Activated naive CD8-positive, alpha-beta T cell treated with anti-CD3 and anti-CD28 coated beads, Interleukin-2, amount 50 U/mL, for 24 hours (primary cell): ENCODE measurements around the gene PHACTR1.
A peak's percentile ranks its signal among the peaks of the same experiment; 100 is the strongest.

Experiments used
- ATAC-seq: fragments of 150-1000 bp; cut with Tn5 transposase; one replicate; pipeline ENCODE4 v1.10.0; 2021
- DNase-seq: peaks from one replicate; pipeline ENCODE4 v3.0.0; 2021
- H3K27ac Mint-ChIP-seq: one replicate; pipeline ENCODE4 v1.8.0; 2021; ENCODE audit warnings: mild to moderate bottlenecking, mixed read lengths
- H3K27me3 Mint-ChIP-seq: one replicate; pipeline ENCODE4 v1.8.0; 2021; ENCODE audit warnings: mixed read lengths
- H3K36me3 Mint-ChIP-seq: one replicate; pipeline ENCODE4 v1.8.0; 2021; ENCODE audit warnings: low read depth, mixed read lengths
- H3K4me1 Mint-ChIP-seq: one replicate; pipeline ENCODE4 v1.8.0; 2021; ENCODE audit warnings: mixed read lengths
- H3K4me3 Mint-ChIP-seq: one replicate; pipeline ENCODE4 v1.8.0; 2021; ENCODE audit warnings: mild to moderate bottlenecking, moderate library complexity, mixed read lengths
- H3K9me3 Mint-ChIP-seq: one replicate; pipeline ENCODE4 v1.8.0; 2021; ENCODE audit warnings: mixed read lengths

PHACTR1 gene

DNA sequence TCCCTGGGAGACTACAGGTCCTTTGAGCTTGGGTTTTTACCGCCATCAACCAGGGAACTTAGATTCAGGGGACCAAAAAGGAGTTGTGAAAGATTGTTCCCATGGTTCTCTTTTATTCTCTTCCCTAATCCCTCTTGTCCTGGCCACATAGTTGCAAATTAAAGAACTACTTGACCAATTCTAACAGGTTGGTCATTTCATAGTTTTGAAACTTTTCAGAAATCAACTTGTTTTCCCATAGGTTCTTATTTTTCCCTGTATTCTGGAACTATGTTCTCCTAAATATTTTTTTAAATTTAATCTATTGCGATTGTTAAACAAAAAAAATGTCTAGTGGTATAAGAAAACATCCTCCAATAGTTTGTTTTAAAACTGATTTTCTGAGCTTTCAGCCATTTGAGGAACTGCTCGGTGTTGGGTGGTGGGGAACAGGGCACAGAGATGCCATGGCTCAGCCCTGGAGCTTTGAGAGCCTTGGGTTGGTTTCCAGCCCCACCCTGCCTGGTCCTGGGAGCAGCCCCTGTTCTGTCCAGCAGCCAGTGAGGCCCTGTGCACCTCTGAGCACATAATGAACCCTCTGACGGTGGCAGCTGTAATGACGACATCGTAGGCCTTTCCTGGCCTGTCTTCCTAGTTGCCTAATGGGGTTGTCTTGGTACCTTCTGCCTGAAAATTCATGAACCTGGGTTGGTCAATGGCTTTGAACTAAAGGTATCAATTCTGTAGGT lies 558.3 kb downstream of the PHACTR1 start:
- Mint-ChIP-seq H3K36me3 (no peaks in the 10 kb centered on the region), H3K9me3 (no peaks in the 10 kb centered on the region), H3K4me1 (peaks cover 45% of the 10 kb centered on the region), H3K27ac (no peak overlapping the region), H3K4me3 (peak overlapping the region; percentile 68), H3K27me3 (no peaks in the 10 kb centered on the region)
- ATAC-seq, result no peak
- DNase-seq, result no peak

DNA sequence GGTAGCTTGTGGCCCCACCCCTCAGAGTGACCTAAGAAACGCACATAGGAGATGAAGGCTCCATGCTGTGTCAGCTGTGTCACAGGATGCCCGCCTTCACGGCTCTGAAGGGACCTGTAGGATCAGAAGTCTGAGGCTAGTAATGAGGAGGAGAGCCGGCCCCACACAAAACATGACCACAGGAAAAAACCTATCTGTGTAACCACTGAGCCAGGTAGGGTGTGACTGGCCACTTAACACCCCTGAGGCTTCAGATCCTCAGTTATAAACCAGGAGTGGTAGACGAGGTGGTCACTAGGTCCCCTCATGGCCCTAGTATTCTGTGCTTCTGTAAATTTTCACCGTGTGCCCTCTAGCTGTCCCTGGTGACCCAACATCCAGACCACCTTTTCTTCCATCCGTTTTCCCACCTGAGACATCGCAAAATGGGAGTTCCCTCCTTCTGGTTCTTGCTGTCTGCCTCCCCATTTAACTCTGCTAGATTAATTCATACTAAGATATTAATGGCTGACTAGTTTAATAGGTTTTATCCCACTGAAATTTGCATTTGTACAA lies 558.9 kb downstream of the PHACTR1 start:
- Mint-ChIP-seq H3K27ac (no peak overlapping the region), H3K4me1 (peaks cover 48% of the 10 kb centered on the region), H3K36me3 (no peaks in the 10 kb centered on the region), H3K9me3 (no peaks in the 10 kb centered on the region), H3K27me3 (no peaks in the 10 kb centered on the region), H3K4me3 (no peak overlapping the region)
- no peak for DNase-seq
- no peak for ATAC-seq

DNA sequence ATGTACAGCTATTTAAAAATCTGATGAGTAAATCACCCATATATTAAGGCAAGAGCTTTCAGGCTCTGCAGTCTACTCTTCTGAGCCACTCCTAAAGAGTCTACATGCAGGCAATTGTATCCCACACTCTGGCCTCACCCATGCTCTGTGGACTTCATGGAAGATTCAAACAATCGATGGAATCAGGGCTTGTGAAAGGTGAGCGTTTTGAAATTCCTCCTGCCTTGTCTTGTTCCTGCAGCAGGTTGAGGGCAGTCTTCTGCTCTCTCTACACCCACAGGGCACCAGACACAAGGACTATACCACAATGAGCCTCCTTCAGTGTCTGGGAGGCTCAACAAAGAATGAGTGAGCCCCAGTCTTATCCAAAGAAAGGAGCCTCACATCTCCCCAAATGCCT lies 560.7 kb downstream of the PHACTR1 start:
- H3K9me3 Mint-ChIP-seq, result no peaks in the 10 kb centered on the region
- H3K4me3 Mint-ChIP-seq, result no peak overlapping the region
- no peak overlapping the region for H3K27ac Mint-ChIP-seq
- H3K36me3 Mint-ChIP-seq, result no peaks in the 10 kb centered on the region
- ATAC-seq (no peak), DNase-seq (no peak)
- H3K4me1 Mint-ChIP-seq, result peaks cover 43% of the 10 kb centered on the region
- no peaks in the 10 kb centered on the region for H3K27me3 Mint-ChIP-seq

DNA sequence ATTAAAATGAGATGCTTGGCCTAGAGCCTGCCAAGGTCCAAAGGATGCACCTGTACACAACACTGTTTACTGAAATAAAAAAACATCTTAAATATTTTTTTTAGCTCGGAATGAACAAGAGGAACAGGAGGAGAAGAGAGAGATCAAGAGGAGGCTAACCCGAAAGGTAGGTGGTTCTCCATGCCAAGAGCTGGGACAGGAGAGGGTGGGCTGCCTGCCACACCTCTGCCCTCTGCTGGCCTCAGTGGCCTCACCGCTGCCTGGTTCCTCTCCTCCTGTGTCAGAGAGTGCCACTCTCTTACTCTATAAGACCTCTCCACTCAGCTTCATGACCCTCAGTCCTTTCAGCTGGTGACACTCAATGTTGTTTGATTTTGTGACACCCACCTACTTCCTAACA lies 561.6 kb downstream of the PHACTR1 start:
- no peak overlapping the region for H3K4me3 Mint-ChIP-seq
- no peak for ATAC-seq
- DNase-seq, result peak; percentile 27
- no peaks in the 10 kb centered on the region for H3K36me3 Mint-ChIP-seq
- peaks cover 33% of the 10 kb centered on the region for H3K4me1 Mint-ChIP-seq
- H3K27ac Mint-ChIP-seq, result no peak overlapping the region
- H3K27me3 Mint-ChIP-seq, result no peaks in the 10 kb centered on the region
- H3K9me3 Mint-ChIP-seq, result no peaks in the 10 kb centered on the region

DNA sequence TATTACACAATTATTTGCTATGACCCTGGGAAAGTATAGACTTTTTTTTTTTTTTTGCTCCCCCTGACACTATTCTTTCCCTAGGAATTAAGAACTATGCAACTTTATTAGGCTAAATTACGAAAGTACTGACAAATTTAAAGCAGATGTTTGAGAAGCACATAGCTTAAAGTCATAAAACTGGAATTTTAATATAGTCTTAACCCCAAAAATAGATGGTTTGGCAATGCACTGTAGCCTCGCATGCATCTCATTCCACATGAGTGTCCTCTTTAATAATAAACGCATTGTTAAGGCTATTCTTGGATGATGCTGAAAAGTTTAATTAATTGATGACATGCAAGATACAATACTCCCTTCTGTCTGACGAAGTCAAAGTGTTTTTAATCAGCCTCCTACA lies 562.4 kb downstream of the PHACTR1 start:
- Mint-ChIP-seq H3K9me3 (no peaks in the 10 kb centered on the region), H3K36me3 (no peaks in the 10 kb centered on the region), H3K27me3 (no peaks in the 10 kb centered on the region), H3K27ac (no peak overlapping the region), H3K4me1 (peaks cover 25% of the 10 kb centered on the region), H3K4me3 (no peak overlapping the region)
- DNase-seq, result no peak
- ATAC-seq, result no peak

DNA sequence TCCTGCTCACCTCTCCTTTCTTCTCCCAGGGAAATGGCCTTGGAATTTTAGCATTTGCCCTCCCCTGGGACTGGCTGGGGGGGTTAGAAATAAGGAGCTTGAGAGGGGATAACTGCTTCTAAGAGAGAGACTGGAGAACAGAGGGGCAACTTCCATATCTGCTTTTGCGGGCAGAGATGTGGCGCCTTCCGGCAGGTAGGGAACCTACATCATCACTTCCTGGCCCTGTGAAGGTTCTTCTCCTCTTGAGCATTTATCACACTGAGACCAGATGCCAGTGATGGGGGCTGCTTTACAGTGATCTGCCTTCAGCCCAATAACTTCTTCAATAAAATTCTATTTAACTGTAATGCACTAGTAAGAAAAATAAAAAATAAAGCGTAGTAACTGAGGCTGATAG lies 563.7 kb downstream of the PHACTR1 start:
- Mint-ChIP-seq H3K4me3 (no peak overlapping the region), H3K27me3 (no peaks in the 10 kb centered on the region), H3K9me3 (peaks cover under 1% of the 10 kb centered on the region), H3K27ac (no peak overlapping the region), H3K4me1 (peaks cover 14% of the 10 kb centered on the region), H3K36me3 (no peaks in the 10 kb centered on the region)
- DNase-seq, result no peak
- ATAC-seq, result no peak

DNA sequence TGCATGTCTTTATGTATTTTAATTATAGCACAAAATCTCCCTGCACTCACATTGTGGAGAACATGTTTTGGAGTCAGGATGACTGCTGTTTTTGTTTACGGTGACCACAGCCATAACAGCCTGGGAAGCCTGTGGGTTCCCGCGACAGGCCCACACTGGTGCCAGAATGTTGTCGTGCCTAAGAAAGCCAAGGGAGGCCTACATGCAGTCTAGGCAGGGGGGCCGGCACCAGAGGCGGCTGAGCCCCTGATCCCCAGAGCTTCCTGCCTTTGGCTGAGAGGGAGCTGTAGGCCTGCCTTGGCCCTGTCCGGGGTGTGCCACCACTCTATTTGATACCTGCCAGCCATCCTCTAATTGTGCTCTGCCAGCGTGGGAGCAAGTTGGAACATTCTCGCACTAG lies 565.1 kb downstream of the PHACTR1 start:
- Mint-ChIP-seq H3K4me3 (no peak overlapping the region), H3K36me3 (peaks cover 8% of the 10 kb centered on the region), H3K4me1 (peaks cover 16% of the 10 kb centered on the region), H3K27me3 (no peaks in the 10 kb centered on the region), H3K27ac (no peak overlapping the region), H3K9me3 (peaks cover 11% of the 10 kb centered on the region)
- no peak for DNase-seq
- ATAC-seq, result no peak

DNA sequence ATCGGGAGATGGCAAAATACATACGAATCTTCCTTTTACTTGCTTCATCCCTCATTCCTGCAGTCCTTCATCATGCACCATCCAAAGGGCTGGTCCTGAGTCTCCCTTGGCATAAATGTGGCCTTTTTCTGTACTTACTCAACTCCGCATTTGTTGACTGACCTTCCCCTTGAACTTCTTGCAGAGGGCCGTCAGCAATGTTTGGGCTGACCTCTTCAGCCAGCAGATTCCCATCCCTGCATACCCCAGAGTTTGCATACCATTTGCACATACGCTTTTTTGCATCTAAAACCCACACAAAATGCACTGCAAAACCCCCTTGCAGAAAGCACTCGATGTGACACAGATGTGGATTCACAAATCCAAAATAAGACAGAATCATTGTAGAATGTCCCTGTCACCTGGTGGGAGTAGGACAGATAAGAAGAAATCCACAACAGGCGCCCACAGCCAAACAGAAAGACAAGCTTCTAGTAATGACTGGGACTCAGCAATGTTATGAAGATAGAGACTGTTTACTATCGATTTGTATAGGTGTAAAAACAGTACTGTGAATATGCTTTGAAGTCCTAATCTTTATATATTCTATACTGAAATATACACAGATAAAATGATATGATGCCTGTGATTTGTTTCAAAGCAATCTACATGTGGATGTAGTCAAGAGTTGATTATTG lies 566.0 kb downstream of the PHACTR1 start:
- H3K27me3 Mint-ChIP-seq, result no peaks in the 10 kb centered on the region
- H3K4me1 Mint-ChIP-seq, result peaks cover 13% of the 10 kb centered on the region
- H3K27ac Mint-ChIP-seq, result no peak overlapping the region
- H3K4me3 Mint-ChIP-seq, result no peak overlapping the region
- peaks cover 14% of the 10 kb centered on the region for H3K9me3 Mint-ChIP-seq
- ATAC-seq (no peak), DNase-seq (no peak)
- H3K36me3 Mint-ChIP-seq, result peaks cover 13% of the 10 kb centered on the region

DNA sequence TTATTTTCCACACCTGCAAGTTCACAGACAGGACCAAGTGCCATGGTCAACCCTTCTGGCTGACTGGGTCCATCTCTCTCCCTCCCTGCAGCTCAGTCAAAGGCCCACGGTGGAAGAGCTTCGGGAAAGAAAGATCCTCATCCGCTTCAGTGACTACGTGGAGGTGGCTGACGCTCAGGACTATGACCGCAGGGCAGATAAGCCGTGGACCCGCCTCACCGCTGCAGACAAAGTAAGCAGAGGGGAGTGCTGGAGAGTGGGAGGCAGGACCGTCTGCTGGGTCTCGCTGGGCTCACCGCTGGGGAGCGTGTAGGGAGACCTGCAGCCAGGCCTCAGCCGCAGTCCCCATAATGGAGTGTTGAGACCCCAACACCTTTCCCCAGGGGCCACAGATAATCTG lies 566.8 kb downstream of the PHACTR1 start:
- Mint-ChIP-seq H3K27me3 (no peaks in the 10 kb centered on the region), H3K4me1 (peaks cover 9% of the 10 kb centered on the region), H3K27ac (no peak overlapping the region), H3K9me3 (peaks cover 14% of the 10 kb centered on the region), H3K4me3 (no peak overlapping the region), H3K36me3 (peaks cover 19% of the 10 kb centered on the region)
- ATAC-seq (no peak), DNase-seq (no peak)

DNA sequence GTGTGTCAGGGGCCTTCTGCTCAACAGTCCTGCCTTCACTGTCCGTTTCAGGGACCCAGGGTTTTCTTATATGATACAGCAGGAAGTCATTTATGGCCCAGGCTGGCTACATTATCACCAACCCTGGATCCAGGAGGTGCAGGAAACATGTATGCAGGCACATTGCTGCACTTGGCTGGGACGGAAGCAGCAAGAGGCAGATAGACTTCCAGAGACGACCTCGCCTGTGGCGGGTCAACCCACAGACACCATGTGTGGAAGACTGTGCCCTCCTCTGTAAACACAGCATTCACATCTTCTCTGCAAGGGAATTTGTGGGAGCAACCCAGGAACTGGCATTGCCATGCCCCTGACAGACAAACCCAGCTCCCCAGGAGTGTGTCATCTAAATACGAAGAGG lies 568.1 kb downstream of the PHACTR1 start:
- peaks cover 14% of the 10 kb centered on the region for H3K9me3 Mint-ChIP-seq
- no peak for ATAC-seq
- H3K4me1 Mint-ChIP-seq, result peaks cover 9% of the 10 kb centered on the region
- no peak overlapping the region for H3K27ac Mint-ChIP-seq
- no peaks in the 10 kb centered on the region for H3K27me3 Mint-ChIP-seq
- H3K36me3 Mint-ChIP-seq, result peaks cover 27% of the 10 kb centered on the region
- no peak overlapping the region for H3K4me3 Mint-ChIP-seq
- DNase-seq, result no peak

DNA sequence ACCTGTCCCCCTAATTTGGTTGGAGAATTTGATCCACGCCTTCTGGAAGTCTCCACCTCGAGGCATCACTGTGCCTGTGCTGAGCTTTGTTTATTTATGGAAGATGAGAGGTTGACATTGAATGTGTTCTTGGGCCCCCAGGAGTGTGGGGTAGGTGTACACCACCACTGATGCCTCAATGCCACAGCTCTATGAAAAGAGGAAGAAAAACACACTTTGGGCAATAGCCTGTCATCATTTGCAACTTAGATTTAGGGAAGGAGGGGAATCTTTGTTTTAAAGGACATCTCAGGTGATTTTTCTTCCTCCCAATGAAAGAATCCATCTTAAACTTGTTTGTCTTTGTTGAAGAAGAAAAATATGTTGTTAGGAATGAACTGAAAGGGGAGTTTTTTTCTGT lies 569.1 kb downstream of the PHACTR1 start:
- peaks cover 6% of the 10 kb centered on the region for H3K4me1 Mint-ChIP-seq
- H3K9me3 Mint-ChIP-seq, result peaks cover 20% of the 10 kb centered on the region
- peak overlapping the region; percentile 23 for H3K27ac Mint-ChIP-seq
- DNase-seq (no peak), ATAC-seq (no peak)
- H3K27me3 Mint-ChIP-seq, result no peaks in the 10 kb centered on the region
- H3K36me3 Mint-ChIP-seq, result peaks cover 33% of the 10 kb centered on the region
- no peak overlapping the region for H3K4me3 Mint-ChIP-seq

DNA sequence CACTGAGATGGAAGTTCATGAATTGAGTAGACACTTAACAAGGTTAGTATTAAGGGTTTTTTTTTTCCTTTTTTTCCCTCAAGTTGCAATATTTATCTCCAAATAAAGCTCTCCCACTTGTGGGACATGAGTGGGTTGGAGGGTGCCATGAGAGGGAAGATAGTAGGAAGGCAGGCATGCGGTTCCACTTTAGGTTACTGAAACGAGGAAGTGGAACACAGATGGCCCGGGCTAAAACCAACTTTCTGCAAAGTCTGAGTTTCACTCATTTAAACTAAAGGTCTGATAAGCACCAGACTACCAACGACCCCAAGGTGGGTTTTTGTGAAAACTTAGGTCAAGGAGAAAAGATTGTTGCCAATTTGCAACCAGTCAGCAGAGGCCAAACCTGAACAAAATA lies 569.6 kb downstream of the PHACTR1 start:
- H3K27me3 Mint-ChIP-seq, result no peaks in the 10 kb centered on the region
- no peak for DNase-seq
- peaks cover 20% of the 10 kb centered on the region for H3K9me3 Mint-ChIP-seq
- H3K4me1 Mint-ChIP-seq, result peaks cover 6% of the 10 kb centered on the region
- no peak for ATAC-seq
- no peak overlapping the region for H3K27ac Mint-ChIP-seq
- H3K4me3 Mint-ChIP-seq, result no peak overlapping the region
- peaks cover 33% of the 10 kb centered on the region for H3K36me3 Mint-ChIP-seq

DNA sequence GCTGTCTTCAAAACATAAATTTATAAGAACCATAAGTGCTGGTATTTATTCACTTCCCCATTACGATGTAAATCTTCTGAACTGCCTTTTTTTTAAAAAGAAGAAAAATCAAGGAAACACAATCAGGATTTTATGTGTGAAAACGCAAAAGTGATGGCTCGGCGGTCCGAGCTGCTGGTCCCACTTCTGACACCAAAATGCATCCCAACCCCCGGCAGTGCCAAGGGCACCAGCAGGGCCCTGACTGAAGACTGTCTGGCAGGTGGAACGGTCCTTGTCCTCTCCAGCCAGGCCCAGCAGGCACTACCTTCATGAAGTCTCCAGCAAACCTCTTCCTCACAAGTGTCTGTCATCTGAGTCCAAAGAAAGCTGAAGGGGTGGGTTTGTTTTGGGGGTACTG lies 570.5 kb downstream of the PHACTR1 start:
- Mint-ChIP-seq H3K9me3 (peaks cover 20% of the 10 kb centered on the region), H3K4me3 (no peak overlapping the region), H3K27me3 (no peaks in the 10 kb centered on the region), H3K4me1 (peaks cover 6% of the 10 kb centered on the region), H3K27ac (no peak overlapping the region), H3K36me3 (peaks cover 34% of the 10 kb centered on the region)
- ATAC-seq (no peak), DNase-seq (no peak)

DNA sequence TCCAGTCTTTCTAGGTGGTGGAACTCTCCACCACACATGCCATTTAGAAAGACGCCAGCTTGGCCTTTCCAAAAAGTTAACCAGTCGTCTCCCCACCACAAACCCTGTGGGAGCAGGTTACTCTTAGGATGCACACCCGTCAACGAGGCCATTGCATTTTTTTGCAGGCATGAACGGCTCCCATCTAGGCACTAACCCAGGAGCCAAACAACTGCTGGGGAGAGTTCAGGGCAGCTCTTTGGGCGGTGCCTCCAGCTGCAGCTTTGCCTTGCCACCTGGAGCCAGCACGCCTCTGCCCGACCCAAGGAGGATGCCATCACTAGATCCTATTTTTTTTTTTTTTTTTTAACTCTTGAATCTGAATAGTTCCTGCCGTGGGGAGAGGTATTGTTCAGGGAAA lies 571.9 kb downstream of the PHACTR1 start:
- H3K4me3 Mint-ChIP-seq, result no peak overlapping the region
- DNase-seq (no peak), ATAC-seq (no peak)
- no peaks in the 10 kb centered on the region for H3K27me3 Mint-ChIP-seq
- peaks cover 6% of the 10 kb centered on the region for H3K4me1 Mint-ChIP-seq
- H3K27ac Mint-ChIP-seq, result no peak overlapping the region
- H3K36me3 Mint-ChIP-seq, result peaks cover 41% of the 10 kb centered on the region
- peaks cover 20% of the 10 kb centered on the region for H3K9me3 Mint-ChIP-seq

DNA sequence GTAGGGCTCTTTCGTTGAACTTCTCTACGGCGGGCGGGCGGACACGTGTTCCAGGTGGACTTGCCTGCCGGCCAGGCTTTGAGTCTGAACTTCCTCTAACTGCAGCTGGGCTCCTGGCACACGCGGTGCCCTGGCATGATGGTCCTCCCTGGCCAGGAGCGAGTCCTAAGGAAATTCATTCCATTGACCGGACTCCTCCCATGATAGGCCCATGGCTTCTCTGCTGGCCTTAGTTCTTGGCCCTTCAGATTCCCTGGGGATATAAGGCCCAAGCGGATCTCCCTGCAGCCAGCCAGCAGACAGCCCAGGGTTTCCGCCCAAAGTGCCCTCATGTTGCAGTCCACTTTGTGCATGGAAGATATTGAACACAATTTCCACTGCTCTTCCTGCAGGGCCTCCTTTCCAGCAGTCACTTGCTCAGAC lies 572.4 kb downstream of the PHACTR1 start:
- no peak overlapping the region for H3K4me3 Mint-ChIP-seq
- H3K9me3 Mint-ChIP-seq, result peaks cover 20% of the 10 kb centered on the region
- no peak for ATAC-seq
- peaks cover 44% of the 10 kb centered on the region for H3K36me3 Mint-ChIP-seq
- DNase-seq, result no peak
- peaks cover 6% of the 10 kb centered on the region for H3K4me1 Mint-ChIP-seq
- H3K27ac Mint-ChIP-seq, result no peak overlapping the region
- H3K27me3 Mint-ChIP-seq, result no peaks in the 10 kb centered on the region
